Karpas-422 (cell line): ENCODE data around the gene CYB5R2. TPM values are rescaled to one million over a fixed set of nuclear protein-coding genes. Genes with fewer than 3 reads are reported as not detected.

Experiments
- DNase-seq: peaks from one replicate; pipeline ENCODE4 v3.0.0-alpha.2; 2015
- H2AFZ ChIP-seq: fragments of 200-600 bp; sonication (generic); 2 replicates; pipeline ENCODE4 v1.6.1; 2014; ENCODE audit warnings: antibody characterized with exemption, low read length, mixed read lengths
- H3K27ac ChIP-seq: fragments of 200-600 bp; sonication (generic); 2 replicates; pipeline ENCODE4 v1.5.1; 2014; ENCODE audit warnings: mild to moderate bottlenecking, low read length, moderate library complexity
- H3K27me3 ChIP-seq: fragments of 200-600 bp; sonication (generic); 2 replicates; pipeline ENCODE4 v1.6.1; 2014; ENCODE audit warnings: low read length, mixed read lengths
- H3K36me3 ChIP-seq: fragments of 200-600 bp; sonication (generic); 2 replicates; pipeline ENCODE4 v1.6.1; 2014; ENCODE audit warnings: low read length, mixed read lengths; ENCODE audit not compliant: insufficient read depth
- H3K4me1 ChIP-seq: fragments of 200-600 bp; sonication (generic); 2 replicates; pipeline ENCODE4 v1.6.1; 2014; ENCODE audit warnings: mild to moderate bottlenecking, low read length, mixed read lengths
- H3K4me2 ChIP-seq: fragments of 200-600 bp; sonication (generic); 2 replicates; pipeline ENCODE4 v1.6.1; 2014; ENCODE audit warnings: low read length, low read depth, mild to moderate bottlenecking; ENCODE audit not compliant: poor library complexity, severe bottlenecking
- H3K4me3 ChIP-seq: fragments of 200-600 bp; sonication (generic); 2 replicates; pipeline ENCODE4 v1.5.1; 2014; ENCODE audit warnings: mild to moderate bottlenecking, antibody characterized with exemption, low read length, mixed read lengths
- H3K79me2 ChIP-seq: fragments of 200-600 bp; sonication (generic); 2 replicates; pipeline ENCODE4 v1.6.1; 2014; ENCODE audit warnings: mild to moderate bottlenecking, low read length, mixed read lengths
- H3K9ac ChIP-seq: fragments of 200-600 bp; sonication (generic); 2 replicates; pipeline ENCODE4 v1.6.0; 2014; ENCODE audit warnings: low read length
- H3K9me2 ChIP-seq: fragments of 200-600 bp; sonication (generic), shearing (Covaris generic); replicated peaks from 2 replicates; pipeline ENCODE4 v1.6.0; 2014; ENCODE audit warnings: mild to moderate bottlenecking, low read length, moderate library complexity; ENCODE audit not compliant: insufficient read depth
- H3K9me3 ChIP-seq: fragments of 300-700, 200-600 bp; sonication (generic); 2 replicates; pipeline ENCODE4 v1.6.1; 2014; ENCODE audit warnings: low read length, mixed read lengths
- H4K20me1 ChIP-seq: fragments of 200-600 bp; sonication (generic); 2 replicates; pipeline ENCODE4 v1.6.1; 2014; ENCODE audit warnings: mild to moderate bottlenecking, antibody characterized with exemption, low read length, low read depth; ENCODE audit not compliant: insufficient read depth
- total RNA-seq: library from RNA; depleted of rRNA; stranded (reverse); fragments of >200 nt; shearing (Covaris generic); gene quantifications from 2 replicates; pipeline ENCODE4 v1.2.3, GENCODE V29; 2014; ENCODE audit warnings: low replicate concordance; rRNA removed

Gene CYB5R2
- total RNA-seq, 1 experiment from 2014 or later: not detected

- H3K27ac ChIP-seq: no peak overlapping the region
- no peak overlapping the region for H3K4me3 ChIP-seq
- H3K4me2 ChIP-seq: no peak overlapping the region
- no peaks in the 10 kb centered on the region for H3K27me3 ChIP-seq
- DNase-seq: no peak
- H3K9me3 ChIP-seq: no peaks in the 10 kb centered on the region
- no peaks in the 10 kb centered on the region for H3K36me3 ChIP-seq
- H3K4me1 ChIP-seq: no peaks in the 10 kb centered on the region
- H3K9me2 ChIP-seq: no peaks in the 10 kb centered on the region
- no peaks in the 10 kb centered on the region for H4K20me1 ChIP-seq
- no peaks in the 10 kb centered on the region for H3K79me2 ChIP-seq
- H2AFZ ChIP-seq: no peak overlapping the region
- no peak overlapping the region for H3K9ac ChIP-seq
Measured at GRCh38 chr11:7628660-7629059, 44.6 kb downstream of the CYB5R2 start.

GRCh38 chr11:7622721-7623120 is 50.6 kb downstream of the CYB5R2 start:
- H3K9ac ChIP-seq: no peak overlapping the region
- no peaks in the 10 kb centered on the region for H3K79me2 ChIP-seq
- H3K27me3 ChIP-seq: no peaks in the 10 kb centered on the region
- H3K9me2 ChIP-seq: no peaks in the 10 kb centered on the region
- H3K4me2 ChIP-seq: no peak overlapping the region
- no peaks in the 10 kb centered on the region for H3K4me1 ChIP-seq
- H3K9me3 ChIP-seq: no peaks in the 10 kb centered on the region
- H3K27ac ChIP-seq: no peak overlapping the region
- no peaks in the 10 kb centered on the region for H4K20me1 ChIP-seq
- no peaks in the 10 kb centered on the region for H3K36me3 ChIP-seq
- DNase-seq: no peak
- no peak overlapping the region for H2AFZ ChIP-seq
- no peak overlapping the region for H3K4me3 ChIP-seq

GRCh38 chr11:7621554-7621953 is 51.7 kb downstream of the CYB5R2 start:
- H2AFZ ChIP-seq: no peak overlapping the region
- H3K9ac ChIP-seq: no peak overlapping the region
- no peaks in the 10 kb centered on the region for H3K9me2 ChIP-seq
- H3K79me2 ChIP-seq: no peaks in the 10 kb centered on the region
- no peaks in the 10 kb centered on the region for H4K20me1 ChIP-seq
- no peak overlapping the region for H3K4me3 ChIP-seq
- DNase-seq: no peak
- no peaks in the 10 kb centered on the region for H3K4me1 ChIP-seq
- no peaks in the 10 kb centered on the region for H3K27me3 ChIP-seq
- no peaks in the 10 kb centered on the region for H3K9me3 ChIP-seq
- H3K36me3 ChIP-seq: no peaks in the 10 kb centered on the region
- H3K27ac ChIP-seq: no peak overlapping the region
- H3K4me2 ChIP-seq: no peak overlapping the region

- Histone ChIP-seq H3K27me3 (no peaks in the 10 kb centered on the region), H3K79me2 (no peaks in the 10 kb centered on the region), H3K4me2 (no peak overlapping the region), H3K9me2 (no peaks in the 10 kb centered on the region), H2AFZ (no peak overlapping the region), H3K4me3 (no peak overlapping the region), H3K36me3 (no peaks in the 10 kb centered on the region), H4K20me1 (no peaks in the 10 kb centered on the region), H3K9ac (no peak overlapping the region), H3K9me3 (no peaks in the 10 kb centered on the region), H3K4me1 (no peaks in the 10 kb centered on the region), H3K27ac (no peak overlapping the region)
- DNase-seq: no peak
Measured at GRCh38 chr11:7621090-7621489, 52.2 kb downstream of the CYB5R2 start.

GRCh38 chr11:7619322-7619721 is 54.0 kb downstream of the CYB5R2 start:
- H3K9me3 ChIP-seq: no peaks in the 10 kb centered on the region
- H3K4me3 ChIP-seq: no peak overlapping the region
- no peak for DNase-seq
- H3K4me2 ChIP-seq: no peak overlapping the region
- H3K79me2 ChIP-seq: no peaks in the 10 kb centered on the region
- H2AFZ ChIP-seq: no peak overlapping the region
- no peaks in the 10 kb centered on the region for H3K9me2 ChIP-seq
- H3K27ac ChIP-seq: no peak overlapping the region
- no peaks in the 10 kb centered on the region for H3K4me1 ChIP-seq
- H4K20me1 ChIP-seq: no peaks in the 10 kb centered on the region
- no peaks in the 10 kb centered on the region for H3K27me3 ChIP-seq
- H3K9ac ChIP-seq: no peak overlapping the region
- no peaks in the 10 kb centered on the region for H3K36me3 ChIP-seq

- no peaks in the 10 kb centered on the region for H3K9me2 ChIP-seq
- no peak overlapping the region for H3K4me2 ChIP-seq
- no peaks in the 10 kb centered on the region for H3K9me3 ChIP-seq
- no peaks in the 10 kb centered on the region for H4K20me1 ChIP-seq
- H3K9ac ChIP-seq: no peak overlapping the region
- H3K27ac ChIP-seq: no peak overlapping the region
- no peak for DNase-seq
- H3K27me3 ChIP-seq: no peaks in the 10 kb centered on the region
- no peaks in the 10 kb centered on the region for H3K4me1 ChIP-seq
- H2AFZ ChIP-seq: no peak overlapping the region
- H3K79me2 ChIP-seq: no peaks in the 10 kb centered on the region
- H3K36me3 ChIP-seq: no peaks in the 10 kb centered on the region
- H3K4me3 ChIP-seq: no peak overlapping the region
Measured at GRCh38 chr11:7617032-7617431, 56.3 kb downstream of the CYB5R2 start.

Other genes with a start within 250 kb of the CYB5R2 start
- gene OLFML1, start 188.0 kb downstream of the CYB5R2 start, total RNA-seq: not detected in 2 replicates
- 25.1 and 36.5 TPM in 2 replicates for gene PPFIBP2, start 159.5 kb downstream of the CYB5R2 start, total RNA-seq
- not detected in 2 replicates for gene OVCH2, start 33.0 kb upstream of the CYB5R2 start, total RNA-seq
- gene OR5P2, start 123.4 kb upstream of the CYB5R2 start, total RNA-seq: not detected in 2 replicates
- gene OR5P3, start 157.3 kb upstream of the CYB5R2 start, total RNA-seq: not detected in 2 replicates